ENCODE data around the gene LY6G6F. TPM values are rescaled to one million over a fixed set of nuclear protein-coding genes. Genes with fewer than 3 reads are reported as not detected.

The LY6G6F gene
- total RNA-seq, 3 donors from 2014 or later: not detected

DNA sequence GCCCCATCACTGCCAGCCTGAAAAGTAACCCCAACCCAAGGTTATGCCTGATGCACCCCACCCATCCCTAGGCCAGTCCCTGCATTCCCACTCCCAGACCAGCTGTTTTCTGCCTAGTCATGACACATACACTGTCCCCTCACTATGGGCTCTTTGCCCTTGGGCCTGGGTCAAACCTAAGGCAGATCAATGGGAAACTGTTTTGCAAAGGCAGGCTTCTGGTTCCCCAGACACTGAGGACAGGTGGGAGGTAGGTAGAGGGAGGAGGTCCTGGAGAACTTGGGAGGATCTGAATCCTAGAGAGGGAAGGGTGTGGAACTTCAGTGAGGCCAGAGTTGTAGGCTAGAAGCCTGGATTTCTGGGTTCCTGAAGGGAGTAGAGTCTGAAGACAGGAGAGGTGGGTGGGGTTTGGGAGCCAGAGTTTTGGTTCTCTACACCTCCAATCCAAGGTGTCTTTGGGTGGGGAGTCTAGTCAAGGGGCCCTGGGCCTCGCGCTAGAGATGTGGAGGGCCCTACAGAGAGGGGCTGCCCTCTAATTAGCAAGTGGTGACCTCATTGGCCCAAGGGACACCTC, 27.7 kb downstream of the LY6G6F start:
- peaks cover 17 to 34% of the 10 kb centered on the region in 2 donors for H3K4me1 ChIP-seq
- peak overlapping the region; percentile 95 to 96 for H3K27ac ChIP-seq
- H3K27me3 ChIP-seq: no peaks in the 10 kb centered on the region
- intact Hi-C loops (cut with DNase I; ENCODE audit: low total_unique reads): no loop called here
- DNase-seq (ENCODE audit: low spot score in 2 of 2): no peak
- H3K9me3 ChIP-seq: no peaks in the 10 kb centered on the region
- H3K4me3 ChIP-seq: peak overlapping the region; percentile 68 to 76 (median 75)
- no peaks in the 10 kb centered on the region for H3K36me3 ChIP-seq
- TF ChIP-seq POLR2A (IDR thresholded peaks at IDR 0.05): no peak
- TF ChIP-seq POLR2AphosphoS5 (IDR thresholded peaks at IDR 0.05): no peak
- TF ChIP-seq, protein P1, sequence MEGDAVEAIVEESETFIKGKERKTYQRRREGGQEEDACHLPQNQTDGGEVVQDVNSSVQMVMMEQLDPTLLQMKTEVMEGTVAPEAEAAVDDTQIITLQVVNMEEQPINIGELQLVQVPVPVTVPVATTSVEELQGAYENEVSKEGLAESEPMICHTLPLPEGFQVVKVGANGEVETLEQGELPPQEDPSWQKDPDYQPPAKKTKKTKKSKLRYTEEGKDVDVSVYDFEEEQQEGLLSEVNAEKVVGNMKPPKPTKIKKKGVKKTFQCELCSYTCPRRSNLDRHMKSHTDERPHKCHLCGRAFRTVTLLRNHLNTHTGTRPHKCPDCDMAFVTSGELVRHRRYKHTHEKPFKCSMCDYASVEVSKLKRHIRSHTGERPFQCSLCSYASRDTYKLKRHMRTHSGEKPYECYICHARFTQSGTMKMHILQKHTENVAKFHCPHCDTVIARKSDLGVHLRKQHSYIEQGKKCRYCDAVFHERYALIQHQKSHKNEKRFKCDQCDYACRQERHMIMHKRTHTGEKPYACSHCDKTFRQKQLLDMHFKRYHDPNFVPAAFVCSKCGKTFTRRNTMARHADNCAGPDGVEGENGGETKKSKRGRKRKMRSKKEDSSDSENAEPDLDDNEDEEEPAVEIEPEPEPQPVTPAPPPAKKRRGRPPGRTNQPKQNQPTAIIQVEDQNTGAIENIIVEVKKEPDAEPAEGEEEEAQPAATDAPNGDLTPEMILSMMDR (IDR thresholded peaks at IDR 0.05): no peak

DNA sequence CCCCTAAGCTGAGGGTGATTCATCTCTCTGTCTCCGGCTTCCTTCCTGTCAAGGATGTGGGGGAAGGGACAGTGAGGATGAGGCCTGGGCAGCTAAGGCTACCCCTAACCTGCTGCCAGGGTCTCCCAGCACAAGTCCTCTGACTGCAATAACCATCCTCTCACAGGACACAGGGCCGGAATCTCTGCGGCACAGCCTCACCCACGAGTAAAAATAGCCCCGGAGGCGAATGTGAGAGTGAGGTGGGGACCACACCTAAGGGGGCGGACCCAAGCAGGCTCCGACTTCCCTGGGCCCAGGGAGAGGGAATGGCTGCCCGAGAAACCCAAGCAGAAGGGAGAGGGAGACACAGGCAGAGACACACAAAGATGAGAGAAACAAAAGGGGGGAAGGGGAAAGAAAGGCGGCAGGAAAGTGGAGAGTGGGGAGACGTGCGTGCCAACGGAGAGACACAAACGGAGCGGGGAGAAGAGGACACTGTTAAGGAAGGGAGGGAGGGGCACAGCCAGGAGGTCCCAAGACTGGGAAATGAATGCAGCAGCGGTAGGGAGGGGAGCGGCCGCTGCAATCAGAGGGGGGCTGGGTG, 28.2 kb downstream of the LY6G6F start:
- H3K36me3 ChIP-seq: no peaks in the 10 kb centered on the region
- DNase-seq (ENCODE audit: low spot score in 2 of 2): no peak
- no peaks in the 10 kb centered on the region for H3K27me3 ChIP-seq
- peaks cover 19 to 35% of the 10 kb centered on the region in 2 donors for H3K4me1 ChIP-seq
- H3K27ac ChIP-seq: peak overlapping the region; percentile 95 to 96
- peak; percentile 25 for TF ChIP-seq POLR2A (IDR thresholded peaks at IDR 0.05)
- TF ChIP-seq, protein P1 (IDR thresholded peaks at IDR 0.05): no peak
- TF ChIP-seq POLR2AphosphoS5 (IDR thresholded peaks at IDR 0.05): peak in 2 of 3 donors; percentile 30 to 36
- peak overlapping the region; percentile 68 to 76 (median 75) for H3K4me3 ChIP-seq
- intact Hi-C loops (cut with DNase I; ENCODE audit: low total_unique reads): no loop called here
- no peaks in the 10 kb centered on the region for H3K9me3 ChIP-seq

DNA sequence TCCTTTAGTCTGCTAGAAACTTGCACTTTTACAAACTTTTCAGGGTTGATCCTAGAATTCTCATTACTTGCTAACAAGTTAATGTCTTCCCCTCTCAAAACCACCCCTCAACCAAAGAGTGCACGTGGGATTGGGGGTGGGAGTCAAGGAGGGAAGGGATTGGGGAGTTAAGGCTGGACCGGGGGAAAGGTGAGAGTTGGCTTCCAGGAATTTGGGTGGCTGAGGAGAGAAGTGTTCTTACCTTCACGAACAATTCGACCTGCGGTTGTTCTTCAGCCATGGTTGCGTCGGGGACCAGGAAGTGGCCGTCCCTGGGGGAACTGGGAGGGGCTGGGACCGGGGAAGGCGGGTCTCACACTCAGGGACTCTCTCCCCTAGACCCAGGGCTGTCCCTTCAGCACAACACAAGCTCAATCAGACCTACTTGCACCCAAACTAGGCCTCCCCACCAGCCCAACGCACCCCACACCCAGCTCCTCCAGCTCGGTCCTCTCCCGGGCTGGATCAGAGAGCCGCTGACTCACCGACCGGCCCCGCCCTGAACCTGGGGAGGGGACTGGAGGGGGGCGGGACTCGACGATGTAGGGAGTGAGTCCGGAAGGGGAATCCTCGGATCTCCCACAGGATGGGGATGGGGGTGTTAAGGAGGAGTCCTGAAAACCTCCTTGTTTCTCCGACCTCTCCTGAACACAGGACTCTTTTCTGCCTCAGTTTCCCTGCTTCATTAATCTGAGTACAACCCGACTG, 29.5 kb downstream of the LY6G6F start, which contains the start of gene CLIC1:
Gene CLIC1, minus strand, starts transcription at position 510 of the 747 bp plus-strand sequence. Its CDS starts 230 bp downstream, at position 280.
- Histone ChIP-seq H3K27me3 (no peaks in the 10 kb centered on the region), H3K4me1 (peaks cover 14 to 35% of the 10 kb centered on the region in 2 donors), H3K9me3 (no peaks in the 10 kb centered on the region), H3K27ac (peak within 1 kb of the TSS; percentile 95 to 96), H3K4me3 (peak within 1 kb of the TSS; percentile 68 to 76 (median 75)), H3K36me3 (no peaks in the 10 kb centered on the region)
- TF ChIP-seq POLR2AphosphoS5 (IDR thresholded peaks at IDR 0.05) (peak; percentile 93 to 95 (median 94)), POLR2A (IDR thresholded peaks at IDR 0.05) (peak; percentile 96)
- TF ChIP-seq, protein P1 (IDR thresholded peaks at IDR 0.05): peak in 1 of 3 donors; percentile 3
- DNase-seq (ENCODE audit: low spot score in 2 of 2): peak; percentile 88 to 91
- intact Hi-C loops (cut with DNase I; ENCODE audit: low total_unique reads): no loop called here

DNA sequence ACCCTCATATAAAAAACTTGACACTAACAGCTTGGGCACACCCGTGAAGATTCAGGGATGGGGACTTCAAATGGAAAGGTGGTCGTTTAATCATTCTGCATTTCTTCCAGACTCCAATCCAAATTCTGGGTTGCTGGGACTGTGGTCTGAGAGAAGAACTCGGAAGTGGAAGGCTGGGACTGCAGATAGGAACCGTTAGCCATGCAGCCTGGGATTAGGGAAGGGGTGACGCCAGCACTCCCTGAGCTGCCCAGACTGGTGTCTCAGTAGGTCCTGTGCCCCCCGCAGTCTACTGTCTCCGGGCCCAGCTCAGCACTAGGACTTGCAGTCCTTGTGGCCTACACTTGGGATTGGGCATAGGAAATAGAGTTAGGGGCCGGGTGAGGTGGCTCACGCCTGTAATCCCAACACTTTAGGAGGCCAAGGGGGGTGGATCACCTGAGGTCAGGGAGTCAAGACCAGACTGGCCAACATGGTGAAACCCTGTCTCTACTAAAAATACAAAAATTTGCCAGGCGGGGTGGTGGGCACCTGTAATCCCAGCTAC, 30.2 kb downstream of the LY6G6F start:
- Histone ChIP-seq H3K4me1 (peaks cover 14 to 35% of the 10 kb centered on the region in 2 donors), H3K27ac (peak overlapping the region; percentile 95 to 96), H3K9me3 (no peaks in the 10 kb centered on the region), H3K4me3 (peak overlapping the region; percentile 68 to 76 (median 75)), H3K27me3 (no peaks in the 10 kb centered on the region), H3K36me3 (no peaks in the 10 kb centered on the region)
- TF ChIP-seq POLR2AphosphoS5 (IDR thresholded peaks at IDR 0.05): no peak
- TF ChIP-seq POLR2A (IDR thresholded peaks at IDR 0.05): no peak
- TF ChIP-seq, protein P1 (IDR thresholded peaks at IDR 0.05): no peak
- no peak for DNase-seq (ENCODE audit: low spot score in 2 of 2)
- intact Hi-C loops (cut with DNase I; ENCODE audit: low total_unique reads): no loop called here

Data from breast epithelium (tissue), 4 donors.